ENCODE data around the gene TSPAN7. TPM values are rescaled to one million over a fixed set of nuclear protein-coding genes. Genes with fewer than 3 reads are reported as not detected.

The TSPAN7 gene
- total and polyA plus RNA-seq, 2 donors (not counting 3 experiments of a cell fraction or from before 2014, with no cell fraction given), result 3.2 to 5.2 TPM

Small RNAs within 50 kb of the gene (small RNA-seq; reads per million reads assigned to genes)
- gene RNU7-7P (ENCODE audit: insufficient read depth, insufficient read length, low read depth, low replicate concordance), result not detected

Other genes with a start within 250 kb of the TSPAN7 start
- gene RPGR, start 234.0 kb upstream of the TSPAN7 start, total RNA-seq, result 21.1 and 24.0 TPM in 2 replicates
- gene RPGR, start 234.0 kb upstream of the TSPAN7 start, polyA plus RNA-seq, result 1.8 and 2.7 TPM in 2 replicates
- gene OTC, start 208.9 kb upstream of the TSPAN7 start, total RNA-seq, result not detected in 2 replicates
- not detected in 2 replicates for gene OTC, start 208.9 kb upstream of the TSPAN7 start, polyA plus RNA-seq
- gene MID1IP1, start 239.9 kb downstream of the TSPAN7 start, total RNA-seq, result 22.4 and 25.1 TPM in 2 replicates
- gene MID1IP1, start 239.9 kb downstream of the TSPAN7 start, polyA plus RNA-seq, result 23.2 and 26.7 TPM in 2 replicates